Measurements from ENCODE around the gene LIX1L. TPM values are rescaled to one million over a fixed set of nuclear protein-coding genes. Genes with fewer than 3 reads are reported as not detected.

The LIX1L gene
- total and polyA plus RNA-seq, 2 donors (not counting 3 experiments of a cell fraction or from before 2014, with no cell fraction given), result 54.9 to 56.4 TPM

DNA sequence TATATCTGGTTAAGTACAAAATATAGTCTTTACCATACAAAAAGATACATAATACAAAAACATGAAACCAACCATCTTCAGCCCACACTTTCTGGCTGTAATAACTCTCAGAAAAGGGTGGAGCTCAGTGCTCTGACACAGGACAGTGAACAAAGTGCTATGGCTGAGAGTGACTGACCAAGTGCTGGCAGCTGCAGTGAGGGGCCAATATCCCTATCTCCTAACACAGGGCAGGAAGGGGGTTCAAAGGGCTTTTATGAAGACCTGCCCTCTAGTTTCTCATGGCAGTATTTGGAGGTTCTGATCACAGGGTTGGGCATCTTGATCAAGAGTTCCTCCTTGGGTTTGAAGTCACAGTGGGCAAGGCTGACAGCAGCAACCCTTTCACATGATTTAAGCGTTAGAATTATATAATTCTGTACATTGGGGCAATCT lies 34.7 kb upstream of the LIX1L start:
- no TSS peak for BruUV-seq (replicated peaks)
- Histone ChIP-seq H3K4me2 (ENCODE audit: insufficient read depth, low read length) (no peak overlapping the region), H3K9ac (replicated peaks; ENCODE audit: extremely low read depth, insufficient read depth, low read length) (no peak overlapping the region), H4K20me1 (replicated peaks; ENCODE audit: control insufficient read depth, extremely low read depth, insufficient read depth, low read length) (no peaks in the 10 kb centered on the region), H2AFZ (ENCODE audit: low read depth, low read length) (no peak overlapping the region), H3K4me1 (ENCODE audit: control insufficient read depth, extremely low read depth, insufficient read depth, low read length) (peaks cover 12% of the 10 kb centered on the region), H3K9me3 (replicated peaks; ENCODE audit: control insufficient read depth, insufficient read depth, low read length) (no peaks in the 10 kb centered on the region), H3K36me3 (ENCODE audit: control insufficient read depth in 2 of 2, extremely low read depth in 1 of 2, insufficient read depth in 2 of 2, low read length in 2 of 2) (peaks cover 2 to 16% of the 10 kb centered on the region in 2 experiments), H3K4me3 (replicated peaks in 1 of 3; ENCODE audit: insufficient read depth in 1 of 3, low read depth in 1 of 3, low read length in 3 of 3) (no peak overlapping the region), H3K79me2 (ENCODE audit: control insufficient read depth, insufficient read depth, low read length) (peaks cover 10% of the 10 kb centered on the region), H3K27me3 (ENCODE audit: control insufficient read depth in 2 of 2, insufficient read depth in 2 of 2, low read length in 2 of 2) (no peaks in the 10 kb centered on the region), H3K9me1 (replicated peaks; ENCODE audit: control insufficient read depth, extremely low read depth, insufficient read depth, low read length) (no peaks in the 10 kb centered on the region), H3K27ac (ENCODE audit: insufficient read depth, low read depth, low read length) (no peak overlapping the region)
- no peak for FAIRE-seq
- DNase-seq (ENCODE audit: low read depth, low spot score), result no peak
- POLR2A ChIA-PET, result no interaction called here
- dilution Hi-C loops (cut with MboI; ENCODE audit: extremely low pct_ligation_motif_present, low sequenced_read_pairs) (no loop called here), intact Hi-C loops (cut with micrococcal nuclease) (no loop called here)
- TF ChIP-seq MYC (IDR thresholded peaks at IDR 0.05; ENCODE audit: low read depth, low read length), result no peak
- TF ChIP-seq POLR2A (IDR thresholded peaks at IDR 0.05; ENCODE audit: low read depth, low read length), result no peak
- no peak for TF ChIP-seq EZH2 (IDR thresholded peaks at IDR 0.05; ENCODE audit: borderline replicate concordance, low read depth, low read length, severe bottlenecking)
- no peak for TF ChIP-seq JUN (IDR thresholded peaks at IDR 0.05; ENCODE audit: borderline replicate concordance, insufficient read depth, insufficient read length, low read depth)
- TF ChIP-seq, protein P1, sequence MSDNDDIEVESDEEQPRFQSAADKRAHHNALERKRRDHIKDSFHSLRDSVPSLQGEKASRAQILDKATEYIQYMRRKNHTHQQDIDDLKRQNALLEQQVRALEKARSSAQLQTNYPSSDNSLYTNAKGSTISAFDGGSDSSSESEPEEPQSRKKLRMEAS (IDR thresholded peaks at IDR 0.05; ENCODE audit: insufficient read depth, insufficient read length), result no peak
- TF ChIP-seq, protein P2, sequence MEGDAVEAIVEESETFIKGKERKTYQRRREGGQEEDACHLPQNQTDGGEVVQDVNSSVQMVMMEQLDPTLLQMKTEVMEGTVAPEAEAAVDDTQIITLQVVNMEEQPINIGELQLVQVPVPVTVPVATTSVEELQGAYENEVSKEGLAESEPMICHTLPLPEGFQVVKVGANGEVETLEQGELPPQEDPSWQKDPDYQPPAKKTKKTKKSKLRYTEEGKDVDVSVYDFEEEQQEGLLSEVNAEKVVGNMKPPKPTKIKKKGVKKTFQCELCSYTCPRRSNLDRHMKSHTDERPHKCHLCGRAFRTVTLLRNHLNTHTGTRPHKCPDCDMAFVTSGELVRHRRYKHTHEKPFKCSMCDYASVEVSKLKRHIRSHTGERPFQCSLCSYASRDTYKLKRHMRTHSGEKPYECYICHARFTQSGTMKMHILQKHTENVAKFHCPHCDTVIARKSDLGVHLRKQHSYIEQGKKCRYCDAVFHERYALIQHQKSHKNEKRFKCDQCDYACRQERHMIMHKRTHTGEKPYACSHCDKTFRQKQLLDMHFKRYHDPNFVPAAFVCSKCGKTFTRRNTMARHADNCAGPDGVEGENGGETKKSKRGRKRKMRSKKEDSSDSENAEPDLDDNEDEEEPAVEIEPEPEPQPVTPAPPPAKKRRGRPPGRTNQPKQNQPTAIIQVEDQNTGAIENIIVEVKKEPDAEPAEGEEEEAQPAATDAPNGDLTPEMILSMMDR (IDR thresholded peaks at IDR 0.05; ENCODE audit: extremely low read depth in 1 of 2, insufficient read depth in 1 of 2, low read depth in 1 of 2, low read length in 2 of 2), result no peak
- no peak for TF ChIP-seq FOS (IDR thresholded peaks at IDR 0.05; ENCODE audit: borderline replicate concordance, insufficient read depth, low read length)
- TF ChIP-seq POLR2AphosphoS5 (IDR thresholded peaks at IDR 0.05; ENCODE audit: insufficient read depth, low read depth, low read length), result no peak
- TF ChIP-seq GATA2 (IDR thresholded peaks at IDR 0.05; ENCODE audit: insufficient read depth, insufficient read length, low read depth, low read length), result no peak
- CTCF ChIA-PET, result interaction anchor here (10.4 to 20.0 kb wide), 2 partner anchors 13 to 14 kb away, joined by 87 to 496 read pairs; no protein-coding TSS in a partner anchor
